ENCODE data around the gene OSBPL6.

DNA sequence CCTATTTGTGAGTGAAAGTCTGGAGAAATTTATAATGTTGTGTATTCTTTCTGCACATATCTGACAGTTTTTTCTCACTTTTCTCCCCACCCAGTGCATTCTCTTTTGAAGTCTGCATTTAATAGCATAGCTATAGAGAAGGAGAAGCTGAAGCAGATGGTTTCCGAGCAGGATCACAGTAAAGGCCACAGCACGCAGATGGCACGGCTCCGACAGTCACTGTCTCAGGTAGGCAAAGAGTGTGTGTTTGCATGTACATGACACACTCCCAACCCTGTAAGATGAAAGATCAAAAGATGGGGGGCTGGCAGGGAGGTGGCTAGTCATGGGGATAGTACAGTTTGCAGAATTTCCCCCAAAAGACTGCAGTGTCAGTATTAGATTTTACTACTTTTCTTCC lies 167.3 kb downstream of the OSBPL6 start:
- TF ChIP-seq, protein P1, sequence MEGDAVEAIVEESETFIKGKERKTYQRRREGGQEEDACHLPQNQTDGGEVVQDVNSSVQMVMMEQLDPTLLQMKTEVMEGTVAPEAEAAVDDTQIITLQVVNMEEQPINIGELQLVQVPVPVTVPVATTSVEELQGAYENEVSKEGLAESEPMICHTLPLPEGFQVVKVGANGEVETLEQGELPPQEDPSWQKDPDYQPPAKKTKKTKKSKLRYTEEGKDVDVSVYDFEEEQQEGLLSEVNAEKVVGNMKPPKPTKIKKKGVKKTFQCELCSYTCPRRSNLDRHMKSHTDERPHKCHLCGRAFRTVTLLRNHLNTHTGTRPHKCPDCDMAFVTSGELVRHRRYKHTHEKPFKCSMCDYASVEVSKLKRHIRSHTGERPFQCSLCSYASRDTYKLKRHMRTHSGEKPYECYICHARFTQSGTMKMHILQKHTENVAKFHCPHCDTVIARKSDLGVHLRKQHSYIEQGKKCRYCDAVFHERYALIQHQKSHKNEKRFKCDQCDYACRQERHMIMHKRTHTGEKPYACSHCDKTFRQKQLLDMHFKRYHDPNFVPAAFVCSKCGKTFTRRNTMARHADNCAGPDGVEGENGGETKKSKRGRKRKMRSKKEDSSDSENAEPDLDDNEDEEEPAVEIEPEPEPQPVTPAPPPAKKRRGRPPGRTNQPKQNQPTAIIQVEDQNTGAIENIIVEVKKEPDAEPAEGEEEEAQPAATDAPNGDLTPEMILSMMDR (IDR thresholded peaks at IDR 0.05; ENCODE audit: low read length): no peak
- no peak for TF ChIP-seq EZH2phosphoT487 (IDR thresholded peaks at IDR 0.05; ENCODE audit: low read length)
- TF ChIP-seq EZH2 (optimal IDR thresholded peaks at IDR 0.05; ENCODE audit: low read depth, low read length): no peak
